Bronchus fibroblast of lung (primary cell): ENCODE results near the gene DLGAP1. TPM values are rescaled to one million over a fixed set of nuclear protein-coding genes. Genes with fewer than 3 reads are reported as not detected.

ENCODE experiments used
- total RNA-seq: library from RNA; depleted of rRNA; stranded (reverse); fragments of >200 nt; gene quantifications from 2 replicates; pipeline ENCODE4 v1.2.3, GENCODE V29; 2015

DLGAP1 gene
- total RNA-seq = 0.34 and 0.45 TPM in 2 replicates

GRCh38 chr18:4455113-4455811 is at the start of gene DLGAP1:
TSS of gene DLGAP1 (minus strand) at chr18:4455307.

GRCh38 chr18:3450012-3450798 is 1004.9 kb downstream of the DLGAP1 start, which contains the start of gene TGIF1:
TSS of gene TGIF1 (plus strand) at chr18:3450172. CDS start at chr18:3450490, 318 bp downstream.

